Keratinocyte (primary cell): Measurements from ENCODE around the gene PAPPA2. TPM values are rescaled to one million over a fixed set of nuclear protein-coding genes. Genes with fewer than 3 reads are reported as not detected.
A peak's percentile ranks its signal among the peaks of the same experiment; 100 is the strongest.

Source experiments
- DNase-seq: peaks from one replicate; pipeline ENCODE4 v3.0.0-alpha.2; 2011; ENCODE audit warnings: low read depth, missing footprints, low spot score
- FAIRE-seq: peaks from 2 replicates; lab custom pipeline; 2011; peaks lifted over from hg19 to GRCh38; lab: Jason Lieb, UNC
- H2AFZ ChIP-seq: 2 replicates; pipeline ENCODE4 v1.6.0; 2012; ENCODE audit warnings: low read length, control low read depth, inconsistent platforms; ENCODE audit not compliant: control insufficient read depth
- H3K27ac ChIP-seq: 2 replicates; pipeline ENCODE4 v1.5.1; 2011; ENCODE audit warnings: low read length; ENCODE audit not compliant: control insufficient read depth, insufficient read depth
- H3K27me3 ChIP-seq: 3 replicates; pipeline ENCODE4 v1.6.0; 2011; ENCODE audit warnings: low read length; ENCODE audit not compliant: control insufficient read depth, insufficient read depth; ENCODE audit errors: extremely low read depth
- H3K36me3 ChIP-seq, 2 experiments: 2 replicates in 1 of 2; 3 replicates in 1 of 2; pipeline ENCODE4 v1.5.1; 2011; ENCODE audit warnings: low read length in 2 of 2, mild to moderate bottlenecking in 1 of 2; ENCODE audit not compliant: control insufficient read depth in 2 of 2, insufficient read depth in 2 of 2; ENCODE audit errors: extremely low read depth in 1 of 2
- H3K4me1 ChIP-seq: 3 replicates; pipeline ENCODE4 v1.5.1; 2011; ENCODE audit warnings: low read length; ENCODE audit not compliant: control insufficient read depth, insufficient read depth; ENCODE audit errors: extremely low read depth
- H3K4me2 ChIP-seq: 3 replicates; pipeline ENCODE4 v1.6.0; 2011; ENCODE audit warnings: low read depth, low read length; ENCODE audit not compliant: control insufficient read depth, insufficient read depth; ENCODE audit errors: extremely low read depth
- H3K4me3 ChIP-seq, 3 experiments: fragments of 200-600 bp in 1 of 3; sonication (generic) in 1 of 3; 2 replicates in 2 of 3; 3 replicates in 1 of 3; pipeline ENCODE4 v1.5.1; 2011 to 2016; ENCODE audit warnings: low read length in 3 of 3, mild to moderate bottlenecking in 3 of 3, control low read depth in 2 of 3, inconsistent platforms in 1 of 3, low read depth in 1 of 3, mixed read lengths in 1 of 3, mixed run types in 1 of 3, moderate library complexity in 1 of 3; ENCODE audit not compliant: control insufficient read depth in 2 of 3, insufficient read depth in 2 of 3; ENCODE audit errors: extremely low read depth in 1 of 3
- H3K79me2 ChIP-seq: 2 replicates; pipeline ENCODE4 v1.6.0; 2012; ENCODE audit warnings: low read length; ENCODE audit not compliant: control insufficient read depth, insufficient read depth
- H3K9ac ChIP-seq: 3 replicates; pipeline ENCODE4 v1.6.0; 2011; ENCODE audit warnings: low read length; ENCODE audit not compliant: control insufficient read depth, insufficient read depth; ENCODE audit errors: extremely low read depth
- H3K9me1 ChIP-seq: 3 replicates; pipeline ENCODE4 v1.6.0; 2011; ENCODE audit warnings: low read length; ENCODE audit not compliant: control insufficient read depth, insufficient read depth; ENCODE audit errors: extremely low read depth
- H3K9me3 ChIP-seq: 2 replicates; pipeline ENCODE4 v1.5.1; 2012; ENCODE audit warnings: low read depth, low read length; ENCODE audit not compliant: control insufficient read depth
- H4K20me1 ChIP-seq: 3 replicates; pipeline ENCODE4 v1.6.0; 2011; ENCODE audit warnings: low read length; ENCODE audit not compliant: control insufficient read depth, insufficient read depth; ENCODE audit errors: extremely low read depth
- EZH2 ChIP-seq: IDR thresholded peaks from one replicate; pipeline ENCODE4 v1.6.1; 2012; ENCODE audit warnings: inconsistent platforms, mild to moderate bottlenecking, low read length, moderate library complexity
- dilution Hi-C: fragments of 300-500 bp; cut with MboI; formaldehyde crosslinking; loops from one replicate; pipeline ENCODE4 v1.7.0; 2020; ENCODE audit warnings: low sequenced_read_pairs; ENCODE audit not compliant: extremely low pct_ligation_motif_present
- polyA plus RNA-seq, 5 experiments: library from polyadenylated mRNA; depleted of rRNA in 3 of 5; stranded (reverse) in 3 of 5; stranded (forward) in 1 of 5; unstranded in 1 of 5; fragments of >200 nt; gene quantifications; 1 replicate in 1 of 5; 2 replicates in 3 of 5; 3 replicates in 1 of 5; pipeline versions ENCODE4 v1.2.1 to v1.2.3, GENCODE V29; 2011 to 2012; ENCODE audit warnings: missing spikeins in 2 of 5, low read depth in 1 of 5, low replicate concordance in 1 of 5
- TF ChIP-seq, protein P1 (sequence below), 3 experiments: IDR thresholded peaks in 1 of 3; conservative IDR thresholded peaks in 1 of 3; optimal IDR thresholded peaks in 1 of 3; 2 replicates in 2 of 3; 3 replicates in 1 of 3; pipeline versions ENCODE3 to v1.5.1; 2011; ENCODE audit warnings: low read length in 3 of 3, mild to moderate bottlenecking in 3 of 3, moderate library complexity in 2 of 3, control low read depth in 1 of 3, inconsistent platforms in 1 of 3; ENCODE audit not compliant: insufficient read depth in 2 of 3; ENCODE audit errors: extremely low read depth in 1 of 3

PAPPA2 gene
- polyA plus RNA-seq, 1 donor (not counting 4 experiments of a cell fraction or from before 2014, with no cell fraction given) = 0.07 TPM

DNA sequence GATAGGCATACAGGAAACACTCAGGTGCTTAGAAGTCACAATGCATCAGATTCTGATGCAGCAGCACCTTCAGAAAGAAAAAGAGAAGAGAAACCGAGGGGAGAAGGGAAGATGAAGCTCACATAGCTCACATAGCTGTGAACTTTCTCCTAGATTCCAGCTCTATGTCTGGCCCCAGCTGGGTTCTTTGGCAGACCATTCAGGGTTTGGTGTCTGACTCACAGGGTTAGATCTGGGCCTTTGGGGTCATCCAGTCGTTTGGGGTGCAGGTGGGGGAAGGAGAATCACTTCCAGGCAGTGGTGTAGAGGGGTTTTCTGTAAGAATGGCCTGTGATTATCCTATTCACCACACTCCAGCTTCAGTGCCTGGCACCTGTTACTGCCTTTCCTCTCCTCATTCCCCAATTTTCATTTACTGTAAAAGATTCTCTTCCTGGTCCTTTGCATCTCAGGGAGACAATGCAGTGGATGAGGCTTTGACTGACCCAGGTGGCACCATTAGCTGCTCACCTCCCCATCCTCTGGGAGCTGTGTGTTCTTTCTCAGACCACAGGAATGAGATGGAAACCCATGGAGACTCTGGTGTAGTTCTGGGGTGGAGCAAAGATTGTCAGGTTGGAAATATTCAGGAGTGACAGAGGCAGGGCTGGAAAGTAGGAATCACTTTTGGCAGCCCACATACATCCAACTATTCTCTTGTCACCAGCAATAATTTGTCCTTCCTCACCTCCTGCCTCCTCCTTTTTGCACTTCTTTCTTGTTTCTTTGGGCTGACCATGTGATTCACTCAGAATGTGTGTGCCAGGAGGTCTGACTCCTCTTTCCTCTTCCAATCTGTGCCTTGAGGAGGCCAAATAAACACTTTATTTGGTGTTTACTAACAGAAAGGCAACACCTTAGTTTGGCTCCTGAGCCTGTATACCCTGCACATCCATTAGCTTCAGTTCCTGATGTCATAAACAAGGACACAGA is 103.3 kb downstream of the PAPPA2 start:
- FAIRE-seq (no peak), DNase-seq (no peak)
- no peak overlapping the region for H3K27ac ChIP-seq
- H3K4me3 ChIP-seq = no peak overlapping the region
- no peaks in the 10 kb centered on the region for H4K20me1 ChIP-seq
- H3K9me3 ChIP-seq = no peaks in the 10 kb centered on the region
- no peak overlapping the region for H3K4me2 ChIP-seq
- H3K9ac ChIP-seq = no peak overlapping the region
- dilution Hi-C loops = no loop called here
- no peaks in the 10 kb centered on the region for H3K27me3 ChIP-seq
- TF ChIP-seq, protein P1, sequence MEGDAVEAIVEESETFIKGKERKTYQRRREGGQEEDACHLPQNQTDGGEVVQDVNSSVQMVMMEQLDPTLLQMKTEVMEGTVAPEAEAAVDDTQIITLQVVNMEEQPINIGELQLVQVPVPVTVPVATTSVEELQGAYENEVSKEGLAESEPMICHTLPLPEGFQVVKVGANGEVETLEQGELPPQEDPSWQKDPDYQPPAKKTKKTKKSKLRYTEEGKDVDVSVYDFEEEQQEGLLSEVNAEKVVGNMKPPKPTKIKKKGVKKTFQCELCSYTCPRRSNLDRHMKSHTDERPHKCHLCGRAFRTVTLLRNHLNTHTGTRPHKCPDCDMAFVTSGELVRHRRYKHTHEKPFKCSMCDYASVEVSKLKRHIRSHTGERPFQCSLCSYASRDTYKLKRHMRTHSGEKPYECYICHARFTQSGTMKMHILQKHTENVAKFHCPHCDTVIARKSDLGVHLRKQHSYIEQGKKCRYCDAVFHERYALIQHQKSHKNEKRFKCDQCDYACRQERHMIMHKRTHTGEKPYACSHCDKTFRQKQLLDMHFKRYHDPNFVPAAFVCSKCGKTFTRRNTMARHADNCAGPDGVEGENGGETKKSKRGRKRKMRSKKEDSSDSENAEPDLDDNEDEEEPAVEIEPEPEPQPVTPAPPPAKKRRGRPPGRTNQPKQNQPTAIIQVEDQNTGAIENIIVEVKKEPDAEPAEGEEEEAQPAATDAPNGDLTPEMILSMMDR (optimal IDR thresholded peaks at IDR 0.05 in 1 of 3, IDR thresholded peaks at IDR 0.05 in 1 of 3, conservative IDR thresholded peaks at IDR 0.05 in 1 of 3; ENCODE audit: extremely low read depth in 1 of 3, insufficient read depth in 2 of 3, low read length in 3 of 3) = no peak
- TF ChIP-seq EZH2 = no peak
- no peaks in the 10 kb centered on the region for H3K36me3 ChIP-seq
- H2AFZ ChIP-seq = no peak overlapping the region
- no peaks in the 10 kb centered on the region for H3K4me1 ChIP-seq
- H3K79me2 ChIP-seq = no peaks in the 10 kb centered on the region
- H3K9me1 ChIP-seq = no peaks in the 10 kb centered on the region

DNA sequence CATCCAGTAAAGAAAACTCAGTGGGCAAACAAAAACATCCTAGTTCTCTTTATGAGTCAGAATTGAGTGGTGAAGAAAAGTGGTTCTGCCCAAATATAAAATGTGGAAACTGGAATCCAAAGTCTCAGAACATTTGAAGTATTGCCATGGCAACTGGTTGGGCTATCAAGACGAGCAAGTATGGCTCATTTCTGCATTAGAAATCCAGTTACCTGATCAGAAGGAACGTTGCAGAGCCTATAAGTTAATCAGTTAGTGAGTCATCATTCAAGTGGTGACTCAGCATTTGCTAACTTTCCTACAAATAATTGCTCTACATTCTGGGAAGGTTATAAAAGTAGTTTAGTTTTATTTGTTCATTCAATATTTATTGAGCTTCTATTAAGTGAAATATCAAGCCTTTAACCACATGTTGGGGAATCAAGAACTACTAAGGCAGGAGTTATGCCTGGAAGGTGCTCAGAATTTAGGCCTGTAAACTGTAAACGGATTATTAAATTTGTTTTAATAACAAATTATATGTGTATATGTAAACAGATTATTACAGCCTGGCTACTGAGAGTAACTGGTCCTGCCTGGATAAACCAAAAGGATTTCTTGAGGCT is 104.3 kb downstream of the PAPPA2 start:
- Histone ChIP-seq H2AFZ (no peak overlapping the region), H3K36me3 (no peaks in the 10 kb centered on the region), H3K27me3 (no peaks in the 10 kb centered on the region), H4K20me1 (no peaks in the 10 kb centered on the region), H3K4me3 (no peak overlapping the region), H3K27ac (no peak overlapping the region), H3K9ac (no peak overlapping the region), H3K4me2 (no peak overlapping the region), H3K9me3 (no peaks in the 10 kb centered on the region), H3K4me1 (no peaks in the 10 kb centered on the region), H3K79me2 (no peaks in the 10 kb centered on the region), H3K9me1 (no peaks in the 10 kb centered on the region)
- dilution Hi-C loops = no loop called here
- FAIRE-seq = no peak
- DNase-seq = peak; percentile 19
- TF ChIP-seq, protein P1 (optimal IDR thresholded peaks at IDR 0.05 in 1 of 3, IDR thresholded peaks at IDR 0.05 in 1 of 3, conservative IDR thresholded peaks at IDR 0.05 in 1 of 3; ENCODE audit: extremely low read depth in 1 of 3, insufficient read depth in 2 of 3, low read length in 3 of 3) = no peak
- TF ChIP-seq EZH2 = no peak
